Stimulated activated naive B cell treated with anti-CD40 and anti-IgM and Interleukin-4, amounts not matched to agents 10 μg/mL and 1 μg/mL and 100 μg/mL, for 72 hours (primary cell): ENCODE data around the gene TRIM65.

Source experiments
- ATAC-seq, 2 donors: fragments of 150-1000 bp; cut with Tn5 transposase; replicated peaks; 2 replicates each; pipeline ENCODE4 v1.10.0; 2021; ENCODE audit warnings: moderate library complexity in 1 of 2
- DNase-seq: peaks from one replicate; pipeline ENCODE4 v3.0.0; 2021
- H3K27ac Mint-ChIP-seq: one replicate; pipeline ENCODE4 v1.8.0; 2022; ENCODE audit warnings: mild to moderate bottlenecking, mixed read lengths
- H3K27me3 Mint-ChIP-seq, 2 donors: one replicate each; pipeline ENCODE4 v1.8.0; 2022; ENCODE audit warnings: mixed read lengths in 2 of 2
- H3K36me3 Mint-ChIP-seq, 2 donors: one replicate each; pipeline ENCODE4 v1.8.0; 2022; ENCODE audit warnings: mixed read lengths in 2 of 2, mild to moderate bottlenecking in 1 of 2
- H3K4me1 Mint-ChIP-seq, 2 donors: one replicate each; pipeline ENCODE4 v1.8.0; 2022; ENCODE audit warnings: mixed read lengths in 2 of 2, mild to moderate bottlenecking in 1 of 2
- H3K4me3 Mint-ChIP-seq, 2 donors: one replicate each; pipeline ENCODE4 v1.8.0; 2022; ENCODE audit warnings: mild to moderate bottlenecking in 2 of 2, mixed read lengths in 2 of 2, moderate library complexity in 1 of 2
- H3K9me3 Mint-ChIP-seq, 2 donors: one replicate each; pipeline ENCODE4 v1.8.0; 2022; ENCODE audit warnings: mixed read lengths in 2 of 2, mild to moderate bottlenecking in 1 of 2

TRIM65 gene

GRCh38 chr17:75922963-75923874, 26.5 kb upstream of the TRIM65 start:
- ATAC-seq, result no peak
- no peak overlapping the region for H3K4me3 Mint-ChIP-seq
- H3K27me3 Mint-ChIP-seq, result no peaks in the 10 kb centered on the region
- H3K4me1 Mint-ChIP-seq, result no peaks in the 10 kb centered on the region
- no peaks in the 10 kb centered on the region for H3K9me3 Mint-ChIP-seq
- H3K27ac Mint-ChIP-seq, result no peak overlapping the region
- peaks cover 9 to 23% of the 10 kb centered on the region in 2 donors for H3K36me3 Mint-ChIP-seq
- DNase-seq, result no peak

GRCh38 chr17:75922173-75922961, 25.6 kb upstream of the TRIM65 start:
- DNase-seq (no peak), ATAC-seq (no peak)
- Mint-ChIP-seq H3K27ac (no peak overlapping the region), H3K4me3 (no peak overlapping the region), H3K4me1 (peaks cover 0 to 1% of the 10 kb centered on the region in 2 donors), H3K9me3 (no peaks in the 10 kb centered on the region), H3K27me3 (no peaks in the 10 kb centered on the region), H3K36me3 (peaks cover 9 to 17% of the 10 kb centered on the region in 2 donors)

- Mint-ChIP-seq H3K27ac (no peak overlapping the region), H3K27me3 (no peaks in the 10 kb centered on the region), H3K9me3 (no peaks in the 10 kb centered on the region), H3K4me1 (peaks cover 0 to 6% of the 10 kb centered on the region in 2 donors), H3K4me3 (no peak overlapping the region), H3K36me3 (peaks cover 11 to 21% of the 10 kb centered on the region in 2 donors)
- ATAC-seq (no peak), DNase-seq (no peak)
These were observed 24.8 kb upstream of the TRIM65 start for GRCh38 chr17:75921596-75921995.

GRCh38 chr17:75920045-75920560, 23.4 kb upstream of the TRIM65 start:
- Mint-ChIP-seq H3K4me3 (no peak overlapping the region), H3K9me3 (no peaks in the 10 kb centered on the region), H3K36me3 (peaks cover 11 to 21% of the 10 kb centered on the region in 2 donors), H3K27me3 (no peaks in the 10 kb centered on the region), H3K27ac (no peak overlapping the region), H3K4me1 (peaks cover 0 to 6% of the 10 kb centered on the region in 2 donors)
- no peak for DNase-seq
- ATAC-seq, result no peak

GRCh38 chr17:75919611-75920010, 22.9 kb upstream of the TRIM65 start:
- peaks cover 11 to 21% of the 10 kb centered on the region in 2 donors for H3K36me3 Mint-ChIP-seq
- DNase-seq (no peak), ATAC-seq (no peak)
- peaks cover 0 to 6% of the 10 kb centered on the region in 2 donors for H3K4me1 Mint-ChIP-seq
- no peak overlapping the region for H3K4me3 Mint-ChIP-seq
- H3K27me3 Mint-ChIP-seq, result no peaks in the 10 kb centered on the region
- no peak overlapping the region for H3K27ac Mint-ChIP-seq
- H3K9me3 Mint-ChIP-seq, result no peaks in the 10 kb centered on the region

- Mint-ChIP-seq H3K36me3 (peaks cover 15 to 29% of the 10 kb centered on the region in 2 donors), H3K4me1 (peaks cover 0 to 6% of the 10 kb centered on the region in 2 donors), H3K4me3 (no peak overlapping the region), H3K27ac (no peak overlapping the region), H3K27me3 (no peaks in the 10 kb centered on the region), H3K9me3 (no peaks in the 10 kb centered on the region)
- DNase-seq, result no peak
- no peak for ATAC-seq
These were observed 21.2 kb upstream of the TRIM65 start for GRCh38 chr17:75917917-75918445.

GRCh38 chr17:75917141-75917916, 20.6 kb upstream of the TRIM65 start:
- no peaks in the 10 kb centered on the region for H3K27me3 Mint-ChIP-seq
- no peaks in the 10 kb centered on the region for H3K9me3 Mint-ChIP-seq
- peaks cover 0 to 6% of the 10 kb centered on the region in 2 donors for H3K4me1 Mint-ChIP-seq
- no peak overlapping the region for H3K4me3 Mint-ChIP-seq
- no peak overlapping the region for H3K27ac Mint-ChIP-seq
- ATAC-seq (no peak), DNase-seq (no peak)
- H3K36me3 Mint-ChIP-seq, result peaks cover 10 to 24% of the 10 kb centered on the region in 2 donors

- DNase-seq, result no peak
- Mint-ChIP-seq H3K36me3 (peaks cover 12 to 20% of the 10 kb centered on the region in 2 donors), H3K4me1 (peaks cover 0 to 6% of the 10 kb centered on the region in 2 donors), H3K4me3 (no peak overlapping the region), H3K27ac (no peak overlapping the region), H3K27me3 (no peaks in the 10 kb centered on the region), H3K9me3 (no peaks in the 10 kb centered on the region)
- no peak for ATAC-seq
These were observed 18.5 kb upstream of the TRIM65 start for GRCh38 chr17:75915268-75915667.

- Mint-ChIP-seq H3K4me1 (peaks cover 0 to 6% of the 10 kb centered on the region in 2 donors), H3K4me3 (no peak overlapping the region), H3K27ac (no peak overlapping the region), H3K27me3 (no peaks in the 10 kb centered on the region), H3K9me3 (no peaks in the 10 kb centered on the region), H3K36me3 (peaks cover 11 to 19% of the 10 kb centered on the region in 2 donors)
- ATAC-seq, result no peak
- no peak for DNase-seq
These were observed 18.0 kb upstream of the TRIM65 start for GRCh38 chr17:75914643-75915267.

- H3K9me3 Mint-ChIP-seq, result no peaks in the 10 kb centered on the region
- H3K27me3 Mint-ChIP-seq, result no peaks in the 10 kb centered on the region
- peaks cover 0 to 6% of the 10 kb centered on the region in 2 donors for H3K4me1 Mint-ChIP-seq
These were observed 16.9 kb upstream of the TRIM65 start for GRCh38 chr17:75913537-75914210.

GRCh38 chr17:75910699-75911098, 13.9 kb upstream of the TRIM65 start:
- H3K4me3 Mint-ChIP-seq, result no peak overlapping the region
- no peaks in the 10 kb centered on the region for H3K27me3 Mint-ChIP-seq
- H3K36me3 Mint-ChIP-seq, result peaks cover 7 to 8% of the 10 kb centered on the region in 2 donors
- no peaks in the 10 kb centered on the region for H3K4me1 Mint-ChIP-seq
- ATAC-seq (no peak), DNase-seq (no peak)
- H3K9me3 Mint-ChIP-seq, result no peaks in the 10 kb centered on the region
- no peak overlapping the region for H3K27ac Mint-ChIP-seq

More at GRCh38 chr17:75913537-75914210, 16.9 kb upstream of the TRIM65 start:
- Mint-ChIP-seq H3K27ac (no peak overlapping the region), H3K4me3 (no peak overlapping the region), H3K36me3 (peaks cover 9 to 12% of the 10 kb centered on the region in 2 donors)
- ATAC-seq (no peak), DNase-seq (no peak)

GRCh38 chr17:75909812-75910274, 13.1 kb upstream of the TRIM65 start:
- ATAC-seq, result no peak
- peaks cover 8% of the 10 kb centered on the region in 2 donors for H3K36me3 Mint-ChIP-seq
- H3K4me3 Mint-ChIP-seq, result no peak overlapping the region
- peaks cover 2 to 5% of the 10 kb centered on the region in 2 donors for H3K4me1 Mint-ChIP-seq
- no peaks in the 10 kb centered on the region for H3K9me3 Mint-ChIP-seq
- H3K27me3 Mint-ChIP-seq, result no peaks in the 10 kb centered on the region
- DNase-seq, result no peak
- H3K27ac Mint-ChIP-seq, result no peak overlapping the region
